HG02588 (cell line): ENCODE measurements around the gene MPO.
A peak's percentile ranks its signal among the peaks of the same experiment; 100 is the strongest.

ENCODE experiments used
- ATAC-seq: cut with Tn5 transposase; IDR thresholded peaks from one replicate; pipeline ENCODE4 v1.9.1; 2021; ENCODE audit warnings: mild to moderate bottlenecking, moderate library complexity; ENCODE audit not compliant: unreplicated experiment

MPO gene

GRCh38 chr17:58265902-58266875, 14.5 kb downstream of the MPO start:
- no peak for ATAC-seq

GRCh38 chr17:58265271-58265670, 15.5 kb downstream of the MPO start:
- ATAC-seq, result no peak

GRCh38 chr17:58264407-58265103, 16.2 kb downstream of the MPO start:
- no peak for ATAC-seq

GRCh38 chr17:58263773-58264172, 17.0 kb downstream of the MPO start:
- no peak for ATAC-seq

- no peak for ATAC-seq
These were observed 18.6 kb downstream of the MPO start for GRCh38 chr17:58262149-58262548.

GRCh38 chr17:58254803-58255202, 25.9 kb downstream of the MPO start:
- ATAC-seq, result no peak

- no peak for ATAC-seq
These were observed 27.7 kb downstream of the MPO start for GRCh38 chr17:58253082-58253481.

- ATAC-seq, result no peak
These were observed 28.6 kb downstream of the MPO start for GRCh38 chr17:58252141-58252540.

- ATAC-seq, result no peak
These were observed 30.3 kb downstream of the MPO start for GRCh38 chr17:58250344-58251011.

- peak; percentile 55 for ATAC-seq
These were observed 31.2 kb downstream of the MPO start for GRCh38 chr17:58249270-58250133.

GRCh38 chr17:58248955-58249269, 31.8 kb downstream of the MPO start:
- no peak for ATAC-seq

- no peak for ATAC-seq
These were observed 33.0 kb downstream of the MPO start for GRCh38 chr17:58247511-58248363.

- ATAC-seq, result no peak
These were observed 34.0 kb downstream of the MPO start for GRCh38 chr17:58246781-58247180.

GRCh38 chr17:58246104-58246740, 34.5 kb downstream of the MPO start:
- ATAC-seq, result no peak

- ATAC-seq, result no peak
These were observed 35.2 kb downstream of the MPO start for GRCh38 chr17:58245428-58246103.

- ATAC-seq, result no peak
These were observed 35.8 kb downstream of the MPO start for GRCh38 chr17:58244963-58245362.

GRCh38 chr17:58242171-58242784, 38.5 kb downstream of the MPO start:
- ATAC-seq, result no peak

- no peak for ATAC-seq
These were observed 40.7 kb downstream of the MPO start for GRCh38 chr17:58239987-58240386.
